WERI-Rb-1 (cell line): Measurements from ENCODE around the gene AMBP.

Experiments
- DNase-seq: peaks from one replicate; pipeline ENCODE4 v3.0.0-alpha.2; 2020
- H3K27ac ChIP-seq: fragments of 250-450 bp; sonication (Bioruptor Pico); 2 replicates; pipeline ENCODE4 v1.5.1; 2020; ENCODE audit warnings: mild to moderate bottlenecking, moderate library complexity
- H3K27me3 ChIP-seq: fragments of 250-450 bp; sonication (Bioruptor Pico); 2 replicates; pipeline ENCODE4 v1.5.1; 2021; ENCODE audit warnings: mild to moderate bottlenecking, low read depth, moderate library complexity; ENCODE audit not compliant: insufficient read depth, severe bottlenecking
- H3K36me3 ChIP-seq: fragments of 250-450 bp; sonication (Bioruptor Pico); 2 replicates; pipeline ENCODE4 v1.5.1; 2020; ENCODE audit warnings: mild to moderate bottlenecking, moderate library complexity
- H3K4me3 ChIP-seq: 2 replicates; pipeline ENCODE4 v1.5.1; 2011; ENCODE audit warnings: low read depth, mild to moderate bottlenecking, control low read depth, low read length
- H3K9me3 ChIP-seq: fragments of 250-450 bp; sonication (Bioruptor Pico); 2 replicates; pipeline ENCODE4 v1.5.1; 2021; ENCODE audit warnings: mild to moderate bottlenecking, moderate library complexity; ENCODE audit not compliant: severe bottlenecking
- TF ChIP-seq, protein P1 (sequence below): IDR thresholded peaks from 2 replicates; pipeline ENCODE4 v1.5.1; 2011; ENCODE audit warnings: low read depth, mild to moderate bottlenecking, control low read depth, inconsistent platforms, low read length

AMBP gene

DNA sequence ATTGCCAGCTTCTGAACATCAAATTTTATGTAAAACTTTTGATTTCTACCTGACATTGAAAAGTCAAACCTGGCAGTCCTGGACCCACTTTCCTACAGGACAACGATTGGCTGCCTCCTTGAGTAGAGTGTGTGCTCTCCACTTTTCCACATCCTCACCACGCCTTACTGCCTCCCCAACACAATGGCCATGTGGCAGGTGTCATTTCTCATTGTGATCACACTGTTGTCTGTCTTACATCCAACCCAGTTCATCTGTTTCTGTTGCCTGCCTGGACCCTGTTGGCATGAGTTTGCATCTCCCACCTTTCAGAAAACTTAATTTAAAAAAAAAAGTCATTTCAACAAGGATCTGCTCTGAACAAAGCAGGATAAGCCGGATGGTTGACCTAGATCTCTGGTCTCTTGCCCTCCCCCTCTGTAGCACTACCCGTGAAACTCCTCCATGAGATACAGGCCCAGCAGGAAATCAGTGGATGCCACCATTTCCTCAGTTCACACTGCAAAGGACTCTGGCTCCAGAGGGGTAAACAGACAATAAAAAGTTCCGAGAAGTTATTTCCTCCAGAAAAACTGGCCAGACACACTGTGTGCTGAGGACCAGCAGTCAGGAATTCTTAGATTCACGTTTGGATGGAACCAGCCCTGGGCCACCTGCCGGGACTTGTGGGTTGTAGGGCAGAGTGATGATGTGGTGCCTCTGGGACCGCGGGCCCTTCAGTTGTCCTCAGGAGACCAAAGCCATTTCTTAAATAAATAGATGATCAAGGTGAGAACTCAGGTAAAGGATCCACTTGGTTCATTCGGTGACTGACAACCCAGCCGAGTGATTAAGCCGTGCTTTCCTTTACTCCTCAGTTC, 48.6 kb downstream of the AMBP start:
- Histone ChIP-seq H3K9me3 (no peaks in the 10 kb centered on the region), H3K4me3 (no peak overlapping the region), H3K27ac (no peak overlapping the region), H3K36me3 (no peaks in the 10 kb centered on the region), H3K27me3 (no peaks in the 10 kb centered on the region)
- no peak for DNase-seq
- TF ChIP-seq, protein P1, sequence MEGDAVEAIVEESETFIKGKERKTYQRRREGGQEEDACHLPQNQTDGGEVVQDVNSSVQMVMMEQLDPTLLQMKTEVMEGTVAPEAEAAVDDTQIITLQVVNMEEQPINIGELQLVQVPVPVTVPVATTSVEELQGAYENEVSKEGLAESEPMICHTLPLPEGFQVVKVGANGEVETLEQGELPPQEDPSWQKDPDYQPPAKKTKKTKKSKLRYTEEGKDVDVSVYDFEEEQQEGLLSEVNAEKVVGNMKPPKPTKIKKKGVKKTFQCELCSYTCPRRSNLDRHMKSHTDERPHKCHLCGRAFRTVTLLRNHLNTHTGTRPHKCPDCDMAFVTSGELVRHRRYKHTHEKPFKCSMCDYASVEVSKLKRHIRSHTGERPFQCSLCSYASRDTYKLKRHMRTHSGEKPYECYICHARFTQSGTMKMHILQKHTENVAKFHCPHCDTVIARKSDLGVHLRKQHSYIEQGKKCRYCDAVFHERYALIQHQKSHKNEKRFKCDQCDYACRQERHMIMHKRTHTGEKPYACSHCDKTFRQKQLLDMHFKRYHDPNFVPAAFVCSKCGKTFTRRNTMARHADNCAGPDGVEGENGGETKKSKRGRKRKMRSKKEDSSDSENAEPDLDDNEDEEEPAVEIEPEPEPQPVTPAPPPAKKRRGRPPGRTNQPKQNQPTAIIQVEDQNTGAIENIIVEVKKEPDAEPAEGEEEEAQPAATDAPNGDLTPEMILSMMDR: no peak

DNA sequence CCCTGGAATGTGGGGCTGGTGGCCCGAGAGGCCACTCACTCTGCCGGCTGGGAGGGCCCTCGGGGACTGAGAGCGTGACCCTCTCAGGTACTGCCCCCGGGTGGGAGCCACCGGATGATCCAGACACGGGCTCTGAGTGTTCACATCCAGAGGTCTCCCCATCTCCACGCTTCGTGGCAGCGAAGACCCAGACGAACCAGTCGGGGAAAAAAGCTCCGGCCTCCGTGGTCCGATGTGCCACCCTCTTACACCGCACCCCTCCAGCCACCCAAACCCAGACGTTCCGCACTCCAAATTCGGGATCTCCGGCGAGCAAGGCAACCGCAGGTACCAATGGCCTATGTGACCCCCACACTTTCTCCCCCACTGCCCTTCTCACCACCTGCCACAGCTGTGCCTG, 49.5 kb downstream of the AMBP start:
- no peaks in the 10 kb centered on the region for H3K27me3 ChIP-seq
- TF ChIP-seq, protein P1: no peak
- H3K9me3 ChIP-seq: peaks cover 3% of the 10 kb centered on the region
- no peak for DNase-seq
- H3K27ac ChIP-seq: no peak overlapping the region
- H3K4me3 ChIP-seq: no peak overlapping the region
- H3K36me3 ChIP-seq: no peaks in the 10 kb centered on the region

DNA sequence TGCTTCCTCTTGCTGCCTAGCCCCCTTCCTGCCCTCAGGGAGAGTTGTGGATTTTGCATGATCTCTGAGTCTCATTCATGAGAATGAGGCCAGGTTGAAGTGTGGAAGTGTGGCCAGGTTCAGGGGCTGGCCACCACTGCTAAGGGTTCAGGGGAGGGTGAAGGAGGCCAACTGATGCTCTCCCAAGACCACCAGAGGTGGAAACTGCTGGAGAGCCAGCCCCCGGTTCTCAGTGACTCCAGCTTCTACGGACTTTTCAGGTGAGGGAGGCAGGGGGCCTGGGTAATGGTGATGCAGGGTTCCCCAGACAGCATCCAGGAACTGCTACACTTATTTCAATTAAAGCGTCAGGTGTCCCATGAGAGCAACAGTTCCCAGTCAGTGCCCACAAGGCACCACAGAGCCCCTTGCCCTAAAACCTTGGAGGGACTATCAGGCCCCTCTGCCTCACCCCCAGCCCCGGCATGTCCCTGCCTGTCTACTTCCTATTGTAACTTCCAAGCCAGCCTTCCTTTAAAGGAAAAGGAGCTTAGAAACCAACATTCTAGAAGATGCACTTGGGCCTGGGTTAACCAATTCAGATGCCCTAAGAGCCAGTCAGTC, 50.1 kb downstream of the AMBP start:
- peaks cover 3% of the 10 kb centered on the region for H3K9me3 ChIP-seq
- no peak overlapping the region for H3K27ac ChIP-seq
- DNase-seq: no peak
- no peak overlapping the region for H3K4me3 ChIP-seq
- TF ChIP-seq, protein P1: no peak
- H3K27me3 ChIP-seq: no peaks in the 10 kb centered on the region
- no peaks in the 10 kb centered on the region for H3K36me3 ChIP-seq

GRCh38 chr9:114027159-114027862, 50.8 kb downstream of the AMBP start:
- no peak overlapping the region for H3K27ac ChIP-seq
- TF ChIP-seq, protein P1: no peak
- H3K36me3 ChIP-seq: no peaks in the 10 kb centered on the region
- peaks cover 3% of the 10 kb centered on the region for H3K9me3 ChIP-seq
- H3K4me3 ChIP-seq: no peak overlapping the region
- no peaks in the 10 kb centered on the region for H3K27me3 ChIP-seq
- no peak for DNase-seq

GRCh38 chr9:114026335-114026734, 51.8 kb downstream of the AMBP start:
- DNase-seq: no peak
- no peaks in the 10 kb centered on the region for H3K27me3 ChIP-seq
- H3K4me3 ChIP-seq: no peak overlapping the region
- H3K9me3 ChIP-seq: peaks cover 3% of the 10 kb centered on the region
- H3K27ac ChIP-seq: no peak overlapping the region
- no peaks in the 10 kb centered on the region for H3K36me3 ChIP-seq
- TF ChIP-seq, protein P1: no peak
